NCI-H510A (cell line): ENCODE results near the gene PTPRT.

Experiments used
- DNase-seq: peaks from one replicate; lab custom pipeline; 2025; lab: John Stamatoyannopoulos, UW

PTPRT gene

GRCh38 chr20:42191140-42191860, 998.4 kb downstream of the PTPRT start:
- DNase-seq, result no peak

- DNase-seq, result no peak
These were observed 999.6 kb downstream of the PTPRT start for GRCh38 chr20:42190084-42190483.

GRCh38 chr20:42186337-42186736, 1003.4 kb downstream of the PTPRT start:
- DNase-seq, result no peak

DNA sequence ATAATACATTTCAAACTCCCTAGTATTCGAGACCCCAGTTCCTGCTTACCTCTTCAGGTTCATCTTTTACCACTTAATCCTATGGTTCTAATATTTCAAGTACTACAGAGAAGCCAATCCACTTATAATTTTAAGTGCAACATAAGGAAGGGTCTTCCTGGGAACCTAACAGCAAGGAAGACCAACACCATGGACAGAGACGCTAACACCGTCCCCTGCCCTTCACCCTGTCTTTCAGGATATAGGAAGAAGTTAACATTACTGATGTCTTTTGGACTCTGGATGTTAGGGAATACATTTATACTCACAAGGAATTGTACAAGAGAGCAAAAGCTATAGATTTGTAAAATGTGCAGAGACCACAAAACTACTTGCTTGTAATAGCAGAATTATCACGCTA, 1006.6 kb downstream of the PTPRT start:
- DNase-seq, result no peak

- DNase-seq, result no peak
These were observed 1008.6 kb downstream of the PTPRT start for GRCh38 chr20:42181064-42181463.

- no peak for DNase-seq
These were observed 1009.9 kb downstream of the PTPRT start for GRCh38 chr20:42179768-42180167.

DNA sequence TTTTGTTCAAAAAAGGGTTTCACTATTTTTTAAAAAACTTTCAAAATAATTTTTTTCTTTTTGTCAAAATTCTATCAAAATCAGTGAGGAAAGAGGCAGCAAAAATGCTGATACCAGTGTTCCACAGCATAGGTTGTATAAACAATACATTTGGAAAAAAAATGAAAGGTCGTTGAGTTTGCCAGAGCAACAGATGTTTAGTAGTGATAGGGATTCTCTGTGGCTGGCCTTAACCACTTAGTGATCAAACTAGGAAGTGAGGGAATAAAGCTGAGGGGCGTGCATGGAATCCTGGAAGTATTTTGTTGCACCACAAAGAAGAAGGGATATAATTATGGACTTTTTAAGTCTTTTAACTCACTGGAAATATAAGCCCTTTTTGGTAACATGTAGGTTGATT, 1016.3 kb downstream of the PTPRT start:
- no peak for DNase-seq

DNA sequence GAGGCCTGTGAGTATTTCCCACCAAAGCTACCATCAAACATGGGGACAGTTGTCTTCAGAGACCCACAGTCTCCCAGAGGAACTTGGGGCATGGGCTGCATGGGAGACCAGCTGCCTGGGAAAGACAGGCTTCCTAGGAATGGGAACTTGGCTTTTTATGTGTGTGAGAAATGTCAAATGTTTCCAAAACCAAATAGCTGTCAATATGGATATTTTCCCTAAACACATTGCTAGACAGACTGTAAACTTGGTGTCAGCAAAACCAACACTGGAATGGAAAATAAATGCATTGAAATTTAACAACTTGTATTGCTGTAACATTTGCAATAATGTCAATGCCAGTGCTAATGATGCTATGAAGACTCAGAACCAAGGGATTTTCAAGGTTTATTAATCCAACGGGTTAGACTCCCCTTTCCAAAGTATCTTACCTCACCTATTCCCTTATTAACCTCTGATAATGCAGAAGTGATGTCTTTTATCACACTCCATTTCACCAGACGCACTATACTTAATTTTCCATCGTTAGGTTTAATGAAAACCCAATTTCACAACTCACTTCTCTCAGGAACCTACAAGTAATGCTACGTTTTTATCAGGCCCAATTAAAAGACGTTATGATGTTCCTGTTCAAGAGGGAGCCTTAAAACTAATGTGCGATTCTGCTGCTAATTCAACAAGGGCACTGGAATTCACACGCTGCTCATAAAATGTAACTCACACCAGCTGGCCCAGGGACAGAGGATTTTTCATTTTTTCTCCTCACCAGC, 1025.4 kb downstream of the PTPRT start:
- no peak for DNase-seq

DNA sequence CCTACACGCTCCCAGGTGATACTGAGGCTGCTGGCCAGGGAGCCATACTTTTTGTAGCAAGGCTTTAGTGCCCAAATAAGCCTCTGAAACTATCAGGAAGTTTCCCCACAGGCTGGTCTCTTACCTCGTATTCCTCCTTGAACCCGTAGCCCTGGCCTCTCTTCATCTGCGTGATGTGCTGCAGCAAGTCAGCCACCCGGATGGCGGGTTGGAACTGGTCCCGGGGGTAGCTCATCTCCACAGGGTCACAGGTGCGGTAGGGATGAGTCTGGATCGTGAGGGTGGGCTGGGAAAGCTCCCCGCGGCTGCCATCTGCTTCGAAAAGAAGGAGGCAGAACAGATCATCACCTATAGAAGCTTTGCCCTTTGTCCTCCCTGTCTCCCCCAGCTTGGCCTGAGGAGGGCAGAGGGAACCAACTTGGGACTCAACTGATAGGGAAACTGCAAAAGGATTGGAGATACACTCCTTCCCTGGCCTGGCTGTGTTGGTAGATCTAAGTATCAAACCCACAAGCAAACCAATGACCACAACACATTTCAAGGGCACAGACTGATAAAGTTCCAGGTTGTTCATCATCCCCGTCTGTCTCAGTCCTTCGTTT, 1028.4 kb downstream of the PTPRT start:
- no peak for DNase-seq

- DNase-seq, result no peak
These were observed 1029.9 kb downstream of the PTPRT start for GRCh38 chr20:42159808-42160207.

- DNase-seq, result no peak
These were observed 1031.4 kb downstream of the PTPRT start for GRCh38 chr20:42158272-42158671.

DNA sequence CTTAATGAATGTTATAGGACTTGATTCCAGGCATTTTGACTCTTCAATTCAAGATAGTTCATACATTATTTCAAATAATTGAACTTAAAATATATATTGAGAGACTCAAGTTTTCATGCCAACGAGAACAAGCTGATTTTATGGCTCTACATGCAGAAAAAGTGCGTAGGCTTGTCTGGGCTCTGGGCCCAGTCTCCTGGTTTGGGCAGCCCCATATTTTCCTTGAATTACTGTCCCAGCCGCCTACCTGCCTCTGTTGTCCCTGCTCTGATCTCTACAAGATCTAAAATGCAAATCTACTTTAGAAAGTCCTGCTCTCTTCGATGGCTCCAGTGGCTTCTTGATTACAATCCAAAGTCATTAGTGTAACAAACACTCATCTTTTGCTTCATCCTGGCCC, 1034.1 kb downstream of the PTPRT start:
- DNase-seq, result no peak

DNA sequence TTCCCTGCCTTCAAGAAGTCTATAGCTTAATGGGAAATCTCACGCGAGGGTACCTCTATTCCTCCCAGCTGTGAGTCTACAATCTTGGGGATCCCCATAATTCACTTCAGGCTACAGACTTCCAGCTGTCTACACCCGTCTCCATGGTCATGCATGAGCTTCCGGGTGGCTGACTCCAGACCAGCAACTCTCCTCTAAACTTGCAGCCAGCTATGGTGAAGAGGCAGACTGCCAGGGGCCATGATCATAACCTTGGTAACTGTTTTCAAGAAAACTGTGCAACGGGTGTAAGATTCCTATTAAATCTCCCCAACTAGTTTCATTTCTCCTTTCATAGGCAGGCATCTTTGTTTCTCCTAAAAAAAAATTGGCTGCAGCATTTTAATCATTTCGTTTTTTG, 1037.1 kb downstream of the PTPRT start:
- no peak for DNase-seq

GRCh38 chr20:42150230-42150629, 1039.5 kb downstream of the PTPRT start:
- no peak for DNase-seq

- no peak for DNase-seq
These were observed 1051.0 kb downstream of the PTPRT start for GRCh38 chr20:42138729-42139128.

- no peak for DNase-seq
These were observed 1055.2 kb downstream of the PTPRT start for GRCh38 chr20:42134265-42135098.

GRCh38 chr20:42130810-42131596, 1058.7 kb downstream of the PTPRT start:
- no peak for DNase-seq

- DNase-seq, result no peak
These were observed 1064.3 kb downstream of the PTPRT start for GRCh38 chr20:42125426-42125825.

- no peak for DNase-seq
These were observed 1065.7 kb downstream of the PTPRT start for GRCh38 chr20:42123981-42124473.

DNA sequence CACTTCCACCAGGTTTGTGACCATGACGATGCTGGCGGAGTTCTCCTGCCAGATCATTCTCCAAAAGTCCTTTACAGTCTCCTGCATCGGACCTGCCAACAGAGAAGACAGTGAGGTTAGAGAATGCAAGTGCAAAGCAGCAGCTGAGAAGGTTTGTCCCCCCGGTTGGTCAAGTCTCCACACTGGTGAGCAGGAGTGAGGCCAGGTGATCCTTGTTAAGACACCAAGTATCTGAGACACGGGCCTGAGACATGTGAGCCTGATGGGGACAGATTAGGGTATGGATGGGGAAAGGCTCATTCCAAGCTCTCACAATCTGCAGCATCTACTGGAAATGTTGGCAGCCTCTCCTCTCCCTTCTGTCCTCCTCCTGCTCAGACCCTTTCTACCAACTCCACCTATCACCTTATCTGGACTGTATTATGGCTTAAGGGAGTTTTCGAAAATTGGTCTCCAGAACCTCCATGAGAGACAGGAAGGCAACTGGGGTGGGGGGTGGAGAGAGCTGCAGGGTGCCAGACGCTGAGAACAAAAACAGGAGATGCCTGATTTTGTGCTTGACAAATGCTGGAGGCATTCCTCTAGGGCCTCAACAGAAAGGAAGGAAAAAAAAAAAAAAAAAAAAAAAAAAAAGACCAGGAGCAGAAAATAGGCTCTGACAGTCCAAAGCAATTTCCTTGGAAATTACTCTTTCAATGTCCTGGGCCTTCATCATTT, 1071.1 kb downstream of the PTPRT start:
- no peak for DNase-seq

GRCh38 chr20:42118001-42118400, 1071.7 kb downstream of the PTPRT start:
- no peak for DNase-seq
